Measurements from ENCODE around the gene PRSS53.
"Not testable (repeated sequence)": the region's sequence is repeated elsewhere in the genome, so short reads cannot be mapped to it uniquely, and the experiment has no call there.

PRSS53 gene

GRCh38 chr16:31088459-31089183 is at the start of gene PRSS53:
Gene PRSS53, minus strand, starts transcription at chr16:31088943. Its CDS starts 134 bp downstream, at chr16:31088809.
- DNase-seq (ENCODE audit: low read depth): no peak

- DNase-seq (ENCODE audit: low read depth): not testable (repeated sequence)
Observed at GRCh38 chr16:31136822-31137499, 48.2 kb upstream of the PRSS53 start.

- DNase-seq (ENCODE audit: low read depth): no peak
Observed at GRCh38 chr16:31136287-31136662, 47.5 kb upstream of the PRSS53 start.

- no peak for DNase-seq (ENCODE audit: low read depth)
Observed at GRCh38 chr16:31135535-31136286, 47.0 kb upstream of the PRSS53 start, which contains the start of gene PRSS8. Gene PRSS8, minus strand, starts transcription at chr16:31135727. Its CDS starts 229 bp downstream, at chr16:31135498.

- no peak for DNase-seq (ENCODE audit: low read depth)
Observed at GRCh38 chr16:31134625-31135534, 46.1 kb upstream of the PRSS53 start.

GRCh38 chr16:31134091-31134571 is 45.4 kb upstream of the PRSS53 start:
- DNase-seq (ENCODE audit: low read depth): peak; percentile 31

GRCh38 chr16:31133046-31133501 is 44.3 kb upstream of the PRSS53 start:
- no peak for DNase-seq (ENCODE audit: low read depth)

GRCh38 chr16:31132303-31132979 is 43.7 kb upstream of the PRSS53 start:
- DNase-seq (ENCODE audit: low read depth): no peak

- no peak for DNase-seq (ENCODE audit: low read depth)
Observed at GRCh38 chr16:31131841-31132271, 43.1 kb upstream of the PRSS53 start.

- no peak for DNase-seq (ENCODE audit: low read depth)
Observed at GRCh38 chr16:31131416-31131815, 42.7 kb upstream of the PRSS53 start.

GRCh38 chr16:31130899-31131298 is 42.2 kb upstream of the PRSS53 start:
- no peak for DNase-seq (ENCODE audit: low read depth)

GRCh38 chr16:31130336-31130891 is 41.7 kb upstream of the PRSS53 start:
- DNase-seq (ENCODE audit: low read depth): no peak

GRCh38 chr16:31129568-31130335 is 41.0 kb upstream of the PRSS53 start:
- DNase-seq (ENCODE audit: low read depth): no peak

GRCh38 chr16:31128711-31129567 is 40.2 kb upstream of the PRSS53 start:
- DNase-seq (ENCODE audit: low read depth): no peak

- no peak for DNase-seq (ENCODE audit: low read depth)
Observed at GRCh38 chr16:31127182-31127581, 38.4 kb upstream of the PRSS53 start.

- DNase-seq (ENCODE audit: low read depth): no peak
Observed at GRCh38 chr16:31125844-31126243, 37.1 kb upstream of the PRSS53 start.

- no peak for DNase-seq (ENCODE audit: low read depth)
Observed at GRCh38 chr16:31120129-31120528, 31.4 kb upstream of the PRSS53 start.

All from ELR (cell line).